Occipital lobe (tissue), 2 donors: ENCODE measurements around the gene AFDN. TPM values are rescaled to one million over a fixed set of nuclear protein-coding genes. Genes with fewer than 3 reads are reported as not detected.

Experiments
- DNase-seq: peaks from one replicate; lab custom pipeline; 2025; lab: John Stamatoyannopoulos, UW
- total RNA-seq: library from RNA; depleted of rRNA; stranded (reverse); fragments of >200 nt; gene quantifications from one replicate; pipeline ENCODE4 v1.2.3, GENCODE V29; 2014

AFDN gene
- 237 TPM for total RNA-seq

- DNase-seq = no peak
Observed at GRCh38 chr6:167826896-167827582, at the start of gene AFDN. TSS of gene AFDN (plus strand) at chr6:167826911. CDS start at chr6:167827133, 222 bp downstream.

GRCh38 chr6:167778497-167779128 lies 48.1 kb upstream of the AFDN start:
- DNase-seq = no peak

GRCh38 chr6:167779129-167779992 lies 47.4 kb upstream of the AFDN start:
- no peak for DNase-seq

GRCh38 chr6:167779993-167780655 lies 46.6 kb upstream of the AFDN start:
- DNase-seq = no peak

GRCh38 chr6:167781066-167781767 lies 45.5 kb upstream of the AFDN start:
- no peak for DNase-seq

- DNase-seq = no peak
Observed at GRCh38 chr6:167781868-167782267, 44.8 kb upstream of the AFDN start.

- DNase-seq = no peak
Observed at GRCh38 chr6:167782698-167783517, 43.8 kb upstream of the AFDN start.

GRCh38 chr6:167786853-167787675 lies 39.6 kb upstream of the AFDN start:
- DNase-seq = no peak

- no peak for DNase-seq
Observed at GRCh38 chr6:167787896-167788562, 38.7 kb upstream of the AFDN start.

GRCh38 chr6:167788563-167788903 lies 38.2 kb upstream of the AFDN start:
- no peak for DNase-seq

GRCh38 chr6:167789358-167789757 lies 37.4 kb upstream of the AFDN start:
- DNase-seq = no peak

- DNase-seq = no peak
Observed at GRCh38 chr6:167791091-167791779, 35.5 kb upstream of the AFDN start.

GRCh38 chr6:167791780-167792478 lies 34.8 kb upstream of the AFDN start:
- no peak for DNase-seq

GRCh38 chr6:167793421-167793820 lies 33.3 kb upstream of the AFDN start:
- no peak for DNase-seq

GRCh38 chr6:167794161-167795157 lies 32.3 kb upstream of the AFDN start:
- no peak for DNase-seq

- DNase-seq = no peak
Observed at GRCh38 chr6:167795321-167795811, 31.3 kb upstream of the AFDN start.
